Activated CD4-positive, alpha-beta memory T cell treated with anti-CD3 and anti-CD28 coated beads, Interleukin-2, amount 10 ng/mL, durations not matched to agents 7 days and 5 days (primary cell): ENCODE results near the gene FCRL3. TPM values are rescaled to one million over a fixed set of nuclear protein-coding genes. Genes with fewer than 3 reads are reported as not detected.

Source experiments
- CTCF ChIA-PET: fragments of 350-600 bp; sonication (Branson Sonifier 250); formaldehyde crosslinking; loops from one replicate; lab custom pipeline; 2021; ENCODE audit warnings: antibody characterized with exemption, inconsistent platforms; lab: Charles Lee
- POLR2A ChIA-PET: fragments of 350-600 bp; sonication (Branson Sonifier 250); formaldehyde crosslinking; loops from one replicate; lab custom pipeline; 2021; ENCODE audit warnings: antibody characterized with exemption; lab: Charles Lee
- DNase-seq: peaks from one replicate; pipeline ENCODE4 v3.0.0-alpha.2; 2020
- H3K27ac Mint-ChIP-seq: one replicate; pipeline ENCODE4 v1.8.0; 2021; ENCODE audit warnings: mild to moderate bottlenecking, mixed read lengths
- H3K27me3 Mint-ChIP-seq: one replicate; pipeline ENCODE4 v1.8.0; 2021; ENCODE audit warnings: mixed read lengths
- H3K36me3 Mint-ChIP-seq: one replicate; pipeline ENCODE4 v1.8.0; 2021; ENCODE audit warnings: low read depth, mixed read lengths
- H3K4me1 Mint-ChIP-seq: one replicate; pipeline ENCODE4 v1.8.0; 2021; ENCODE audit warnings: mixed read lengths
- H3K4me3 Mint-ChIP-seq: one replicate; pipeline ENCODE4 v1.8.0; 2021; ENCODE audit warnings: mild to moderate bottlenecking, mixed read lengths
- H3K9me3 Mint-ChIP-seq: one replicate; pipeline ENCODE4 v1.8.0; 2021; ENCODE audit warnings: mixed read lengths
- total RNA-seq, 2 experiments: library from RNA; stranded (reverse); gene quantifications; one replicate each; pipeline ENCODE4 v1.2.3, GENCODE V29; 2021

FCRL3 gene
- total RNA-seq, 2 experiments from 2014 or later: 0.15 to 0.73 TPM

DNA sequence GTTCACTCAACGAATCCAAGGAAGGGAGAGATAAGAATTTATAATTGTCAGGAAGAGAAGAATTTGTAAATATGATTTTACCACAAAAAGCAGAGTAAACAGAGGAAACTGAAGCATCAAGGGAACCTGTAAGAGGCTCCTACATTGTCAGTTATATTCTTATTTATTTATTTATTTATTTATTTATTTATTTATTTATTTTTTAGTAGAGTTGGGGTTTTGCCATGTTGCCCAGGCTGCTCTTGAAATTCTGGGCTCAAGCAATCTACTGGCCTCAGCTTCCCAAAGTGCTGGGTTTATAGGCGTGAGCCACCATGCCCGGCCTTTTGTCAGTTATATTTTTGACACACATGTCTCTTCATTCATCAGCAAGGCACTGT, 47.1 kb downstream of the FCRL3 start:
- no peaks in the 10 kb centered on the region for H3K36me3 Mint-ChIP-seq
- ChIA-PET POLR2A (no interaction called here), CTCF (no interaction called here)
- peaks cover 12% of the 10 kb centered on the region for H3K27me3 Mint-ChIP-seq
- no peak overlapping the region for H3K27ac Mint-ChIP-seq
- no peaks in the 10 kb centered on the region for H3K4me1 Mint-ChIP-seq
- H3K4me3 Mint-ChIP-seq: no peak overlapping the region
- DNase-seq: no peak
- H3K9me3 Mint-ChIP-seq: no peaks in the 10 kb centered on the region

DNA sequence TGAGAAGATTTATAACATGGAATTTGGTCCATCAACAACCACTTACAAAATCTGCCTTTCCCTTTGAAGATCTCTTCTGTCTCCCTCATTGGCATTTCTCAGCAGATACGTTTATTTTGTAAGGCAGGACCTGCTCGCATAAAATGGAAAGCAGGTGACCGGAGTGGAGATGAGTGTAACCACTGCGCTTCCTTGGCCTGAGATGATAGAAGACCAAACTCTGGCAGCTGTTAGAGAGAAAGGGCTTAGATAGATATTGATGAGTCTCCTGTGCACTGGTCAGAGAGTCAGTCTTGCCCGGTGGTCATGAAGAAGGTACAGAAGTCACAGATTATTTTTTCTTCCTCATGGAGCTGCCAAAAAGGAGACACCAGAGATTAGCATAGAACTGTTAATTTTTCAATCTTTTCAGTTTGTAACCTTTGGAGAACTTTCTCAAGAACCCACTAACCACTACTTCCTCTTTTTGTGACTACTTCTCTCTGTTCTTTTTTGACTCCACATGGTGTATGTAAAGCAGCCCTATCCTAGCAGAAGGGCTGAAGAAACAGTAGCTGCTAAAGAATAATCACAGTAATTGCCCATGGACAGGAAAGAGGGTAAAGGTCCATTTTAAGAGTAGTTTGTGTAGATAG, 47.6 kb downstream of the FCRL3 start:
- Mint-ChIP-seq H3K27me3 (peaks cover 12% of the 10 kb centered on the region), H3K27ac (no peak overlapping the region), H3K36me3 (no peaks in the 10 kb centered on the region), H3K9me3 (no peaks in the 10 kb centered on the region), H3K4me1 (no peaks in the 10 kb centered on the region), H3K4me3 (no peak overlapping the region)
- POLR2A ChIA-PET: no interaction called here
- no peak for DNase-seq
- CTCF ChIA-PET: no interaction called here

GRCh38 chr1:157648317-157648716, 52.3 kb downstream of the FCRL3 start:
- Mint-ChIP-seq H3K27me3 (peaks cover 11% of the 10 kb centered on the region), H3K4me3 (no peak overlapping the region), H3K4me1 (no peaks in the 10 kb centered on the region), H3K9me3 (no peaks in the 10 kb centered on the region), H3K36me3 (no peaks in the 10 kb centered on the region), H3K27ac (no peak overlapping the region)
- no peak for DNase-seq
- CTCF ChIA-PET: no interaction called here
- POLR2A ChIA-PET: no interaction called here

- ChIA-PET CTCF (no interaction called here), POLR2A (no interaction called here)
- Mint-ChIP-seq H3K27ac (no peak overlapping the region), H3K27me3 (peaks cover 5% of the 10 kb centered on the region), H3K9me3 (no peaks in the 10 kb centered on the region), H3K4me3 (no peak overlapping the region), H3K4me1 (no peaks in the 10 kb centered on the region), H3K36me3 (no peaks in the 10 kb centered on the region)
- no peak for DNase-seq
Measured at GRCh38 chr1:157646144-157646543, 54.4 kb downstream of the FCRL3 start.

DNA sequence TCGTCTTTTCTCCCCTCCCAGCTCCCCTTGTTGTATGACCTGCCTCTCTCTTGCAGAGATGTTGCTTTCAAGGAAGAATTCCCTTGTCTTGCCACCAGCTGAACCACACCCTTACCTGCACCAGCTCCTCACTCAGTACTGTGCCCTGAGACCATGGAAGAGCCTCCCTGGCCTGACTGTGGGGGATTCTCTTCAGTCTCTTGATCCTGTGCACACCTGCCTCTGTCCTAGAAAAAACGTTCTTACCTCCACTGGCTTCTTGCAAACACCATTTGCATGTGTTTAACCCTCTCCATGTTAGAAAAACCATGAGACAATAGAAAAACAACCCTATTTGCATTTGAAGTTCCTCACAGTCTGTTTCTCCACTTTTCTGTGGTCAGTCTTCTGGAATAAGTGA, 59.4 kb downstream of the FCRL3 start:
- CTCF ChIA-PET: no interaction called here
- peaks cover 4% of the 10 kb centered on the region for H3K27me3 Mint-ChIP-seq
- H3K36me3 Mint-ChIP-seq: no peaks in the 10 kb centered on the region
- H3K4me1 Mint-ChIP-seq: no peaks in the 10 kb centered on the region
- POLR2A ChIA-PET: no interaction called here
- H3K9me3 Mint-ChIP-seq: no peaks in the 10 kb centered on the region
- no peak overlapping the region for H3K4me3 Mint-ChIP-seq
- H3K27ac Mint-ChIP-seq: no peak overlapping the region
- no peak for DNase-seq

DNA sequence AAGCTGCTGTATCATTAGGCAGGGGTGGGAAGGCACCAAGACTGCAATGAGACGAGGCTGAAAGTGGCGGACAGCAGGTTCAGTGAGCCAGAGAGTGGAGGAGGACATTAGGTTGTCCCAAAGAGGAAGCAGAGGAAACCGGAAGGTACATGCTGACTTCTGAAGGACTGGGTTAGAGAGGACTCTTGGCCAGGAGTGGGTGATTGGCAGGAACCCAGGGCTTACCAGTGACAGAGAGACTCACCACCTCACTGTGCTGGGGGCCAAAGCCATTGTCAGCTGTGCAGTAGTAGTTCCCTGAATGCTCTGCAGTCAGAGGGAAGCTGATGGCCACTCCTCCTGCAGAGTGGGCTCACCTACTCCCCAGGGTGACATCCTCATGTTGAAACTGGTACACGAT, 60.8 kb downstream of the FCRL3 start:
- no peak for DNase-seq
- CTCF ChIA-PET: no interaction called here
- H3K27me3 Mint-ChIP-seq: peaks cover 4% of the 10 kb centered on the region
- no peak overlapping the region for H3K4me3 Mint-ChIP-seq
- no peak overlapping the region for H3K27ac Mint-ChIP-seq
- H3K4me1 Mint-ChIP-seq: no peaks in the 10 kb centered on the region
- H3K36me3 Mint-ChIP-seq: no peaks in the 10 kb centered on the region
- POLR2A ChIA-PET: no interaction called here
- no peaks in the 10 kb centered on the region for H3K9me3 Mint-ChIP-seq

- Mint-ChIP-seq H3K27me3 (peaks cover 12% of the 10 kb centered on the region), H3K4me3 (no peak overlapping the region)
- CTCF ChIA-PET: no interaction called here
Measured at GRCh38 chr1:157628773-157629172, 71.8 kb downstream of the FCRL3 start.

More at GRCh38 chr1:157628773-157629172, 71.8 kb downstream of the FCRL3 start:
- H3K27ac Mint-ChIP-seq: no peak overlapping the region
- no peaks in the 10 kb centered on the region for H3K36me3 Mint-ChIP-seq
- no peaks in the 10 kb centered on the region for H3K4me1 Mint-ChIP-seq
- H3K9me3 Mint-ChIP-seq: no peaks in the 10 kb centered on the region
- POLR2A ChIA-PET: no interaction called here
- no peak for DNase-seq

Other genes starting within 250 kb of the FCRL3 start
- gene FCRL5, start 148.3 kb downstream of the FCRL3 start, total RNA-seq: not detected
- not detected for gene FCRL4, start 102.7 kb downstream of the FCRL3 start, total RNA-seq
- gene FCRL2, start 76.4 kb upstream of the FCRL3 start, total RNA-seq: not detected
- not detected for gene FCRL1, start 119.4 kb upstream of the FCRL3 start, total RNA-seq
- not detected for gene CD5L, start 141.0 kb upstream of the FCRL3 start, total RNA-seq